Peyer's patch (tissue), 4 donors: Measurements from ENCODE around the gene P2RY8.

Source experiments
- POLR2A ChIP-seq, 2 donors: fragments of 450-650 bp; IDR thresholded peaks; one replicate each; pipeline ENCODE4 v1.5.1; 2017; ENCODE audit warnings: antibody characterized with exemption in 2 of 2, mild to moderate bottlenecking in 2 of 2, moderate library complexity in 2 of 2
- TF ChIP-seq, protein P1 (sequence below), 6 experiments: fragments of 450-650 bp in 4 of 6; fragments of 200-600 bp in 2 of 6; sonication (generic) in 1 of 6; IDR thresholded peaks; one replicate each; pipeline ENCODE4 v1.5.1; 2017 to 2019; ENCODE audit warnings: antibody characterized with exemption in 6 of 6, mild to moderate bottlenecking in 3 of 6, moderate library complexity in 1 of 6

DNA sequence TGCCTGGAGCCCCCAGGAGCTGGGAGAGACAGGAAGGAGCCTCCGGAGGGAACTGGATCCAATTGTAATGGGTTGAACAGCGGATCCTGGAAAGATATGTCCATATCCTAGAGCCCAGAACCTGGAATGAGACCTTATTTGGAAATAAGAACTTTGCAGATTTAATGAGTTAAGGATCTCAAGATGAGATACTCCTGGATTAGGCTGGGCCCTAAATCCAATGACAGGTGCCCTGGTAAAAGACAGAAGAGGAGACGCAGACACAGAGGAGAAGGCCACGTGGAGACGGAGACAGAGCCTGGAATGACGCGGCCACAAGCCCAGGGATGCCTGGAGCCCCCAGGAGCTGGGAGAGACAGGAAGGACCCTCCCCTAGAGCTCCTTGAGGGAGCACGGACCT, 34.1 kb downstream of the P2RY8 start:
- TF ChIP-seq, protein P1, sequence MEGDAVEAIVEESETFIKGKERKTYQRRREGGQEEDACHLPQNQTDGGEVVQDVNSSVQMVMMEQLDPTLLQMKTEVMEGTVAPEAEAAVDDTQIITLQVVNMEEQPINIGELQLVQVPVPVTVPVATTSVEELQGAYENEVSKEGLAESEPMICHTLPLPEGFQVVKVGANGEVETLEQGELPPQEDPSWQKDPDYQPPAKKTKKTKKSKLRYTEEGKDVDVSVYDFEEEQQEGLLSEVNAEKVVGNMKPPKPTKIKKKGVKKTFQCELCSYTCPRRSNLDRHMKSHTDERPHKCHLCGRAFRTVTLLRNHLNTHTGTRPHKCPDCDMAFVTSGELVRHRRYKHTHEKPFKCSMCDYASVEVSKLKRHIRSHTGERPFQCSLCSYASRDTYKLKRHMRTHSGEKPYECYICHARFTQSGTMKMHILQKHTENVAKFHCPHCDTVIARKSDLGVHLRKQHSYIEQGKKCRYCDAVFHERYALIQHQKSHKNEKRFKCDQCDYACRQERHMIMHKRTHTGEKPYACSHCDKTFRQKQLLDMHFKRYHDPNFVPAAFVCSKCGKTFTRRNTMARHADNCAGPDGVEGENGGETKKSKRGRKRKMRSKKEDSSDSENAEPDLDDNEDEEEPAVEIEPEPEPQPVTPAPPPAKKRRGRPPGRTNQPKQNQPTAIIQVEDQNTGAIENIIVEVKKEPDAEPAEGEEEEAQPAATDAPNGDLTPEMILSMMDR (IDR thresholded peaks at IDR 0.05), result no peak
- no peak for TF ChIP-seq POLR2A (IDR thresholded peaks at IDR 0.05)
